Raji (cell line): ENCODE results near the gene SECTM1.

ENCODE experiments used
- POLR2A ChIP-seq: IDR thresholded peaks from 2 replicates; pipeline ENCODE4 v1.6.1; 2011; ENCODE audit warnings: low read depth, low read length, control low read depth; ENCODE audit not compliant: insufficient read depth

SECTM1 gene

GRCh38 chr17:82315703-82316358 is 17.7 kb downstream of the SECTM1 start:
- no peak for TF ChIP-seq POLR2A

- no peak for TF ChIP-seq POLR2A
These were observed 18.6 kb downstream of the SECTM1 start for GRCh38 chr17:82314727-82315605.

- TF ChIP-seq POLR2A: no peak
These were observed 19.4 kb downstream of the SECTM1 start for GRCh38 chr17:82314012-82314726.

- no peak for TF ChIP-seq POLR2A
These were observed 20.2 kb downstream of the SECTM1 start for GRCh38 chr17:82313195-82314011.

- no peak for TF ChIP-seq POLR2A
These were observed 21.6 kb downstream of the SECTM1 start for GRCh38 chr17:82311971-82312370.

- TF ChIP-seq POLR2A: no peak
These were observed 22.7 kb downstream of the SECTM1 start for GRCh38 chr17:82310877-82311276.

- TF ChIP-seq POLR2A: no peak
These were observed 23.7 kb downstream of the SECTM1 start for GRCh38 chr17:82309656-82310570.

GRCh38 chr17:82305727-82306300 is 27.8 kb downstream of the SECTM1 start:
- no peak for TF ChIP-seq POLR2A

- no peak for TF ChIP-seq POLR2A
These were observed 28.5 kb downstream of the SECTM1 start for GRCh38 chr17:82304826-82305726.

GRCh38 chr17:82303944-82304808 is 29.4 kb downstream of the SECTM1 start:
- TF ChIP-seq POLR2A: no peak
